OCI-LY3 (cell line): ENCODE data around the gene CPEB1.

Experiments
- H2AFZ ChIP-seq: fragments of 200-600, 300-600 bp; shearing (Covaris generic); 2 replicates; pipeline ENCODE4 v1.6.0; 2014; ENCODE audit warnings: antibody characterized with exemption, low read depth, low read length
- H3K27ac ChIP-seq: fragments of 200-600, 300-600 bp; sonication (generic); 2 replicates; pipeline ENCODE4 v1.5.1; 2014; ENCODE audit warnings: mild to moderate bottlenecking, low read length, moderate library complexity, mixed read lengths
- H3K27me3 ChIP-seq: fragments of 200-600, 300-600 bp; sonication (generic); 2 replicates; pipeline ENCODE4 v1.6.1; 2014; ENCODE audit warnings: low read depth, low read length, mixed read lengths
- H3K36me3 ChIP-seq: fragments of 200-600, 300-600 bp; sonication (generic); replicated peaks from 2 replicates; pipeline ENCODE3; 2014; ENCODE audit warnings: low read depth, low read length, mixed read lengths
- H3K4me1 ChIP-seq: fragments of 300-600, 200-600 bp; sonication (generic); 2 replicates; pipeline ENCODE4 v1.6.1; 2014; ENCODE audit warnings: low read length, mixed read lengths
- H3K4me2 ChIP-seq: fragments of 200-600, 300-600 bp; sonication (generic); 2 replicates; pipeline ENCODE4 v1.6.1; 2014; ENCODE audit warnings: low read length, mixed read lengths
- H3K4me3 ChIP-seq: fragments of 300-600, 200-600 bp; sonication (generic); 2 replicates; pipeline ENCODE4 v1.5.1; 2014; ENCODE audit warnings: antibody characterized with exemption, mild to moderate bottlenecking, low read length, moderate library complexity
- H3K79me2 ChIP-seq: fragments of 300-600, 200-600 bp; shearing (Covaris generic); 2 replicates; pipeline ENCODE4 v1.6.1; 2014; ENCODE audit warnings: mild to moderate bottlenecking, low read length, mixed read lengths
- H3K9ac ChIP-seq: fragments of 300-600, 200-600 bp; shearing (Covaris generic); 2 replicates; pipeline ENCODE4 v1.6.0; 2014; ENCODE audit warnings: mild to moderate bottlenecking, low read length, moderate library complexity
- H3K9me3 ChIP-seq: fragments of 200-600, 300-600 bp; shearing (Covaris generic); 2 replicates; pipeline ENCODE4 v1.6.1; 2014; ENCODE audit warnings: low read length, mixed read lengths; ENCODE audit not compliant: insufficient read depth
- H4K20me1 ChIP-seq: fragments of 200-600, 300-600 bp; sonication (generic); 2 replicates; pipeline ENCODE4 v1.6.1; 2016; ENCODE audit warnings: low read length, mixed read lengths; ENCODE audit not compliant: insufficient read depth
- EZH2phosphoT487 ChIP-seq: fragments of 200-600 bp; shearing (Covaris generic); IDR thresholded peaks from 2 replicates; pipeline ENCODE4 v1.6.1; 2018; ENCODE audit warnings: antibody characterized with exemption, mixed run types, low read depth
- TF ChIP-seq, protein P1 (sequence below): fragments of 200-600, 300-600 bp; sonication (generic); IDR thresholded peaks from 2 replicates; pipeline ENCODE4 v1.5.1; 2014; ENCODE audit warnings: antibody characterized with exemption, low read length, low read depth

Gene CPEB1

DNA sequence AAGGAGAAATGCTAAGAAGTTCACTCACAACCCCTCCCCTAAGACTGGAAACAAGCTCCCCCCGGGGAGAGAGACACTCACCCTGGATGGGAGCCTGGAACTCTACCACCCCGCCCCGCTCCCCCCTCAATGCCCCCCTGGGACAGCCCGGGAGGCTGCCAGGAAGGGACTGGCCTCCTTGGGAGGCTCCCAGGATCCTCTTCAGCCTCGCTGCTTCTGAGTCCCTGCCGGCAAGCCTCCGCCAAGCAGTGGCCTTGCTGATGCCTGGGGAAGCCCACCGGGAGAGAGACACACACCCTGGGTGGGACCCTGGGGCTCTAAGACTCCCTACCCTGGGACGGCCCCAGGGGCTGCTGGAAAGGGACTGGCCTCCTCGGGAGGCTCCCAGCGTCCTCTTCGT, 33.4 kb downstream of the CPEB1 start:
- no peaks in the 10 kb centered on the region for H3K36me3 ChIP-seq
- H3K4me2 ChIP-seq = no peak overlapping the region
- H3K27ac ChIP-seq = no peak overlapping the region
- peaks cover 9% of the 10 kb centered on the region for H3K27me3 ChIP-seq
- H3K9ac ChIP-seq = no peak overlapping the region
- no peak overlapping the region for H2AFZ ChIP-seq
- TF ChIP-seq, protein P1, sequence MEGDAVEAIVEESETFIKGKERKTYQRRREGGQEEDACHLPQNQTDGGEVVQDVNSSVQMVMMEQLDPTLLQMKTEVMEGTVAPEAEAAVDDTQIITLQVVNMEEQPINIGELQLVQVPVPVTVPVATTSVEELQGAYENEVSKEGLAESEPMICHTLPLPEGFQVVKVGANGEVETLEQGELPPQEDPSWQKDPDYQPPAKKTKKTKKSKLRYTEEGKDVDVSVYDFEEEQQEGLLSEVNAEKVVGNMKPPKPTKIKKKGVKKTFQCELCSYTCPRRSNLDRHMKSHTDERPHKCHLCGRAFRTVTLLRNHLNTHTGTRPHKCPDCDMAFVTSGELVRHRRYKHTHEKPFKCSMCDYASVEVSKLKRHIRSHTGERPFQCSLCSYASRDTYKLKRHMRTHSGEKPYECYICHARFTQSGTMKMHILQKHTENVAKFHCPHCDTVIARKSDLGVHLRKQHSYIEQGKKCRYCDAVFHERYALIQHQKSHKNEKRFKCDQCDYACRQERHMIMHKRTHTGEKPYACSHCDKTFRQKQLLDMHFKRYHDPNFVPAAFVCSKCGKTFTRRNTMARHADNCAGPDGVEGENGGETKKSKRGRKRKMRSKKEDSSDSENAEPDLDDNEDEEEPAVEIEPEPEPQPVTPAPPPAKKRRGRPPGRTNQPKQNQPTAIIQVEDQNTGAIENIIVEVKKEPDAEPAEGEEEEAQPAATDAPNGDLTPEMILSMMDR = no peak
- no peak for TF ChIP-seq EZH2phosphoT487
- no peaks in the 10 kb centered on the region for H3K9me3 ChIP-seq
- no peaks in the 10 kb centered on the region for H3K79me2 ChIP-seq
- H3K4me3 ChIP-seq = no peak overlapping the region
- no peaks in the 10 kb centered on the region for H3K4me1 ChIP-seq
- H4K20me1 ChIP-seq = no peaks in the 10 kb centered on the region

DNA sequence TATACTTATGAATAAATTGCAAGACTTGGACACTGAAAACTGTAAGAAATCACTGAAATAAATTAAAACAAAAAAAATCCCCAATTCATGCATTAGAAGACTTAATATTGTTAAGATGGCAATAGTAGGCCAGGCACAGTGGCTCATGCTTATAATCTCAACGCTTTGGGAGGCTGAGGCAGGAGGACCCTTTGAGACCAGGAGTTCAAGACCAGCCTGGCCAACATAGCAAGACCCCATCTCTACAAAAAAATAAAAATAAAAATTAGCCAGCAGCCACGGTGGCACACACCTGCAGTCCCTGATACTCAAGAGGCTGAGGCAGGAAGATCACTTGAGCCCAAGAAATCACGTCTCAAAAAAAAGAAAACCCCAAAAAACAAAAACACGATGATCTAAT, 35.8 kb downstream of the CPEB1 start:
- no peak overlapping the region for H3K4me3 ChIP-seq
- H3K4me2 ChIP-seq = no peak overlapping the region
- no peak overlapping the region for H3K9ac ChIP-seq
- 0 out of 2 replicates have a peak, but pooled peaks cover 4% of the 10 kb centered on the region for H3K27me3 ChIP-seq
- H3K27ac ChIP-seq = no peak overlapping the region
- TF ChIP-seq, protein P1 = no peak
- TF ChIP-seq EZH2phosphoT487 = no peak
- H4K20me1 ChIP-seq = no peaks in the 10 kb centered on the region
- H2AFZ ChIP-seq = no peak overlapping the region
- no peaks in the 10 kb centered on the region for H3K4me1 ChIP-seq
- no peaks in the 10 kb centered on the region for H3K79me2 ChIP-seq
- no peaks in the 10 kb centered on the region for H3K36me3 ChIP-seq
- H3K9me3 ChIP-seq = no peaks in the 10 kb centered on the region

DNA sequence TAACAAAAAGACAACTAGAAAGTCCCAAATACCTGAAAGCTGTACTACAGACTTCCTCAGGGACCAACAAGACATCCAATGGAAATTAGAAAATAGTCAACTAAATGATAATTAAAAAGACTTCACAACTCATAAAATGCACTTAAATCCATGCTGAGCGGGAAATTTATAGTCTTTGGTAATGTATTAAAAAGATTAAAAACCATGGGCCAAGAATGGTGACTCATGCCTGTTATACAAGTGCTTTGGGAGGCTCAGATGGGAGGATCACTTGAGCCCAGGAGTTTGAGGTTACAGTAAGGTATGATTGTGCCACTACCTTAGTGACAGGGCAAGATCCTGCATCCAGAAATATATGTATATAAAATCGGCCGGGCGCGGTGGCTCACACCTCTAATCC, 45.0 kb downstream of the CPEB1 start:
- Histone ChIP-seq H3K9ac (no peak overlapping the region), H3K4me3 (no peak overlapping the region), H3K9me3 (no peaks in the 10 kb centered on the region), H3K4me1 (no peaks in the 10 kb centered on the region), H3K36me3 (no peaks in the 10 kb centered on the region), H3K79me2 (no peaks in the 10 kb centered on the region), H3K27me3 (peaks cover 9% of the 10 kb centered on the region), H3K4me2 (no peak overlapping the region), H4K20me1 (no peaks in the 10 kb centered on the region), H2AFZ (no peak overlapping the region), H3K27ac (no peak overlapping the region)
- TF ChIP-seq, protein P1 = no peak
- no peak for TF ChIP-seq EZH2phosphoT487

DNA sequence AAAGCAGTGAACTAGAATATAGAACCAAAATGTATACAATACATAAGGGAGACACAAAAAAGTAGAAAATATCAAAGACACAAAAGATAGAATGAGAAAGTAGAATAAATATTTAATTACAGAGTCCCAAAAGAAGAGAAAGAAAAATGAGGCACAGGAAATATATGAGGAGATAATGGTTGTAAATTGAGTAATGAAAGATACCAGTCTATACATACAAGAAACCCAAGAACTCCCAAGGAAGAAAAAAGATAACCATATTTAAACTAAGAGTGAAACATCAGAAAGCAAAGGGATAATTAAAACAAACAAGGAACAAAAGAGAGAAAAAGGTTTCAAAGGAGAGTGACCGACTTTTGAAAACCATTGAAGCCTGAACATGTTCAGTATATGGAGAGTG, 47.3 kb downstream of the CPEB1 start:
- Histone ChIP-seq H3K9ac (no peak overlapping the region), H3K4me3 (no peak overlapping the region), H3K4me1 (no peaks in the 10 kb centered on the region), H3K27ac (no peak overlapping the region), H2AFZ (no peak overlapping the region), H3K9me3 (no peaks in the 10 kb centered on the region), H3K27me3 (peaks cover 15% of the 10 kb centered on the region), H3K4me2 (no peak overlapping the region), H4K20me1 (no peaks in the 10 kb centered on the region), H3K79me2 (no peaks in the 10 kb centered on the region), H3K36me3 (no peaks in the 10 kb centered on the region)
- no peak for TF ChIP-seq EZH2phosphoT487
- TF ChIP-seq, protein P1 = no peak
